Nephron progenitor cell (in vitro differentiated cells): ENCODE data around the gene SENP2.
A peak's percentile ranks its signal among the peaks of the same experiment; 100 is the strongest.

Experiments used
- DNase-seq: peaks from one replicate; pipeline ENCODE4 v3.0.0; 2021
- H3K27ac Mint-ChIP-seq: 2 replicates; pipeline ENCODE4 v1.8.0; 2021; ENCODE audit warnings: mild to moderate bottlenecking, moderate library complexity, mixed read lengths
- H3K27me3 Mint-ChIP-seq: 2 replicates; pipeline ENCODE4 v1.8.0; 2021; ENCODE audit warnings: mild to moderate bottlenecking, low read depth, mixed read lengths; ENCODE audit not compliant: poor library complexity
- H3K36me3 Mint-ChIP-seq: 2 replicates; pipeline ENCODE4 v1.8.0; 2021; ENCODE audit warnings: low read depth, mixed read lengths
- H3K4me1 Mint-ChIP-seq: 2 replicates; pipeline ENCODE4 v1.8.0; 2021; ENCODE audit warnings: mixed read lengths
- H3K4me3 Mint-ChIP-seq: 2 replicates; pipeline ENCODE4 v1.8.0; 2021; ENCODE audit warnings: mild to moderate bottlenecking, moderate library complexity, mixed read lengths
- H3K9me3 Mint-ChIP-seq: 2 replicates; pipeline ENCODE4 v1.8.0; 2021; ENCODE audit warnings: mild to moderate bottlenecking, moderate library complexity, mixed read lengths
- TF ChIP-seq, protein P1 (sequence below): fragments of 200-600 bp; sonication (generic); IDR thresholded peaks from 2 replicates; pipeline ENCODE4 v1.5.0; 2021; ENCODE audit warnings: antibody characterized with exemption

SENP2 gene

DNA sequence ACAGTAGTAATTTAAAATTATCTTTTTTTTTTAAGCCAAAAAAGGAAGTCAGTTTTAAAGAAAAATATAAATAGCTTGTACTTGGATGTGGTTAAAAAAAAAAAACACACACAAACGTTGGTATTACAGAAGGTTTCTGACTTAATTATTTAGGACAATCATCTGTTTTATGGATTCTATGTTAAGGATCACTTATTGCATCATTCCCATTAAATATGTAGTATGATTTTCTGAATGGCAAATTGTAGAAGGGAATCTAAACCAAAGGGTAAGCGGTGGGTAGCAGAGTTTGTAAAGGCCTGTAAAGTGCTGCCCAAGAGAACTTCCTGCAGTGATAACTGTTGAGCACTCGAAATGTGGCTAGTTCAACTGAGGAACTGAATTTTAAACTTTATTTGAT is 8.0 kb downstream of the SENP2 start:
- no peaks in the 10 kb centered on the region for H3K4me1 Mint-ChIP-seq
- H3K27ac Mint-ChIP-seq: no peak overlapping the region
- DNase-seq: no peak
- no peaks in the 10 kb centered on the region for H3K27me3 Mint-ChIP-seq
- H3K36me3 Mint-ChIP-seq: peaks cover 8% of the 10 kb centered on the region
- H3K4me3 Mint-ChIP-seq: no peak overlapping the region
- TF ChIP-seq, protein P1, sequence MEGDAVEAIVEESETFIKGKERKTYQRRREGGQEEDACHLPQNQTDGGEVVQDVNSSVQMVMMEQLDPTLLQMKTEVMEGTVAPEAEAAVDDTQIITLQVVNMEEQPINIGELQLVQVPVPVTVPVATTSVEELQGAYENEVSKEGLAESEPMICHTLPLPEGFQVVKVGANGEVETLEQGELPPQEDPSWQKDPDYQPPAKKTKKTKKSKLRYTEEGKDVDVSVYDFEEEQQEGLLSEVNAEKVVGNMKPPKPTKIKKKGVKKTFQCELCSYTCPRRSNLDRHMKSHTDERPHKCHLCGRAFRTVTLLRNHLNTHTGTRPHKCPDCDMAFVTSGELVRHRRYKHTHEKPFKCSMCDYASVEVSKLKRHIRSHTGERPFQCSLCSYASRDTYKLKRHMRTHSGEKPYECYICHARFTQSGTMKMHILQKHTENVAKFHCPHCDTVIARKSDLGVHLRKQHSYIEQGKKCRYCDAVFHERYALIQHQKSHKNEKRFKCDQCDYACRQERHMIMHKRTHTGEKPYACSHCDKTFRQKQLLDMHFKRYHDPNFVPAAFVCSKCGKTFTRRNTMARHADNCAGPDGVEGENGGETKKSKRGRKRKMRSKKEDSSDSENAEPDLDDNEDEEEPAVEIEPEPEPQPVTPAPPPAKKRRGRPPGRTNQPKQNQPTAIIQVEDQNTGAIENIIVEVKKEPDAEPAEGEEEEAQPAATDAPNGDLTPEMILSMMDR: no peak
- no peaks in the 10 kb centered on the region for H3K9me3 Mint-ChIP-seq

DNA sequence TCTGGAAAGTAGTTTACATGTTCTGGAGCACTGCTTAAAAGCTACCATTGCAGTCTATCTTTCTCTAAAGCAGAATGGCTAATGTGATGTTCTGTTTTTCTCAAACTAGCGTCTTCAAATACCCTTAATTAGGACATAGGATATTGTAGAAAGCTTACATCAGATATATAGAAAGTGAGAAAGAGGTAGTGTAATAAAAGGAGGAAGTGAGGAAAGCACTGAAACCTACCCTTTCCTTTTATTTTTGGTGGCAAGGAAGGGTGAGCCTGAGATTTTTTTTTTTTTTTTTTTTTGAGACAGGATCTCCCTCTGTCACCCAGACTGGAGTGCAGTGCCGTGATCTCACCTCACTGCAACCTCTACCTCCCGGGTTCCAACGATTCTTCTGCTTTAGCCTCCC is 9.4 kb downstream of the SENP2 start:
- H3K36me3 Mint-ChIP-seq: peaks cover 14% of the 10 kb centered on the region
- H3K27me3 Mint-ChIP-seq: no peaks in the 10 kb centered on the region
- no peaks in the 10 kb centered on the region for H3K9me3 Mint-ChIP-seq
- H3K4me1 Mint-ChIP-seq: no peaks in the 10 kb centered on the region
- TF ChIP-seq, protein P1: no peak
- H3K27ac Mint-ChIP-seq: no peak overlapping the region
- DNase-seq: no peak
- H3K4me3 Mint-ChIP-seq: no peak overlapping the region

DNA sequence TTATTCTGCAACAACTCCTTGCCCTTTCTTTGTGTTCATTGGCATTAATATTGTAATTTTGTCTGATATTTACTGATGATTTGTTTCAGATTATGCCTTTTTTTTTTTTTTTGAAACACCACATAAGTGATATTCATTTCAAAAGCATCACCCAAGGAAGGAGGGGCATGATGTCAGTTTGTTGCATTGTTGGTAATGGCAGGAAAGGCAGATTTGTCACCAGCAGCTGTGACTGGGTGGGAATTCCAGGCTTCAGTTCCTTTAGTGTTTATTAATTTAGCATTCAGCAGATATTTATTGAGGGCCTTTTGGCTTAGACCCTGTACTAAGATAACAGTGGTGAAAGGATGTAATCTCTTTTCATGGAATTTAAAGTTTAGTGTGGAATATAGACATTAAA is 19.5 kb downstream of the SENP2 start:
- Mint-ChIP-seq H3K4me1 (no peaks in the 10 kb centered on the region), H3K4me3 (no peak overlapping the region), H3K27ac (peak overlapping the region; percentile 82), H3K9me3 (no peaks in the 10 kb centered on the region), H3K27me3 (no peaks in the 10 kb centered on the region), H3K36me3 (peaks cover 55% of the 10 kb centered on the region)
- no peak for DNase-seq
- TF ChIP-seq, protein P1: no peak

DNA sequence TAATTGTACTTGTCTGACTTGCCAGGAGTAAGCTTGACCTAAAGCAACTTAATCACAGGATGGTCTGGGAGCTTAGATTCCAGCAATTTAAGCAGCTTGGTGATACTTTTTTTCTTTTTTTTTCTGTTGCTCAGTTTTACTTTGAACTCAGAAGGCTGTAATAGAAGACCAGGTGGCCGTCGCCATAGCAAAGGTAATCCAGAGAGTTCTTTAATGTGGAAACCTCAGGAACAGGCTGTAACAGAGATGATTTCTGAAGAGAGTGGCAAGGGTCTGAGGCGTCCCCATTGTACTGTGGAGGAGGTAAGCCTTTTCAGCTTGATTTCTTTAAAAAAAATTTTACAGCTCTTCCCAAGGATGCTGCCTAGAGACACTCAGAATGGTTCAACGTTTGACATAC is 20.1 kb downstream of the SENP2 start:
- TF ChIP-seq, protein P1: no peak
- Mint-ChIP-seq H3K4me1 (no peaks in the 10 kb centered on the region), H3K9me3 (no peaks in the 10 kb centered on the region), H3K27ac (peak overlapping the region; percentile 82), H3K36me3 (peaks cover 56% of the 10 kb centered on the region), H3K27me3 (no peaks in the 10 kb centered on the region), H3K4me3 (no peak overlapping the region)
- no peak for DNase-seq

DNA sequence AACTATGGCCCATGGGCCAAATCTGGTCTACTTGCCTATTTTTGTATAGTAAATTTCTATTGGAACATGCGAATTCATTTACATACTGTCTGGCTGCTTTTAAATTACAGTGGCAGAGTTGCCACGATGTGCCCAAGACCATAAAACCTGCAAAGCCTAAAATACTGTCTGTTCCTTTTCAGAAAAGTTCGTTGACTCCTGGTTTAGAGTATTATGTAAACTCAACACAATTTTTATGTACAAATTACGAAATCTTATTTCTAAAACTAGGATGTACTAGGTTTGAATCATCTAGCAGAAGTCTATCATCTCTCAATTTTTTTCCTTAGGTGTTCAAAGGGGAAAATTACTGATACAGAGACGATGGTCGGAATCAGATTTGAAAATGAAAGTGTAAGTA is 26.9 kb downstream of the SENP2 start:
- Mint-ChIP-seq H3K27ac (no peak overlapping the region), H3K4me3 (no peak overlapping the region), H3K27me3 (no peaks in the 10 kb centered on the region), H3K4me1 (no peaks in the 10 kb centered on the region), H3K9me3 (no peaks in the 10 kb centered on the region), H3K36me3 (peaks cover 48% of the 10 kb centered on the region)
- no peak for DNase-seq
- TF ChIP-seq, protein P1: no peak

DNA sequence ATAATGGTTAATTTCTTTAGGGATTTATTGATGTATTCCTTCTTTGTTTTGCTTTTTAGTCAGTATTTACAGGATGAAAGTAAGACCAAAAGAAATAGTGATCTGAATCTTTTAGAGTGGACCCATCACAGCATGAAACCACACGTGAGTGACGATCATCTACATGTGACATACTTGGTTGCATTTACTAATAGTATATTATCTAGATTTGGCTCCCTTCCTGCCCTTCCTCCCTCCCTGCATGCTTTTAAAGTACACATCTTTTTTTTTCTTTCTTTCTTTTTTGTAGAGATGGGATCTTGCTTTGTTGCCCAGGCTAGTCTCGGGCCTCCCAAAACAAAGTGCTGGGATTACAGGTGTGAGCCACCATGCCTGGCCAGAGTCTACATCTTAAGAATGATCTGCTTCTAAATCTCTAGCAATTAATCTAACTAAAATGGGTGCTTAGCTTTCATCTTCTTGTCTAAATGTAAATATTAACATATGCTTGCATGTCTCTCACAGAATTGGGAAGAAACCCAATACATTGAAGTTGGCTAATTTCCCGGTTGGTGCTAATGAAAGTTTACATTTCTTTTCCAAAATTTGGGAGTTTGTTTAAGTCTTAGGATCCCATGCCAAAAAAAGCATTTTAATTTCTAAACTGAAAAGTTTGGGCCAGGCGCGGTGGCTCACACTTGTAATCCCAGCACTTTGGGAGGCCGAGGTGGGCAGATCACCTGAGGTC is 38.0 kb downstream of the SENP2 start:
- H3K4me3 Mint-ChIP-seq: no peak overlapping the region
- peaks cover 63% of the 10 kb centered on the region for H3K36me3 Mint-ChIP-seq
- no peaks in the 10 kb centered on the region for H3K27me3 Mint-ChIP-seq
- TF ChIP-seq, protein P1: no peak
- H3K27ac Mint-ChIP-seq: no peak overlapping the region
- no peaks in the 10 kb centered on the region for H3K9me3 Mint-ChIP-seq
- DNase-seq: no peak
- H3K4me1 Mint-ChIP-seq: no peaks in the 10 kb centered on the region
